Transverse colon (tissue), 4 donors: ENCODE data around the gene ADGRA1. TPM values are rescaled to one million over a fixed set of nuclear protein-coding genes. Genes with fewer than 3 reads are reported as not detected.

Source experiments
- DNase-seq: peaks from one replicate; pipeline ENCODE4 v3.0.0-alpha.2; 2019
- H3K27ac ChIP-seq, 4 donors: fragments of 200-600 bp; sonication (generic); 2 replicates each; pipeline ENCODE4 v1.5.1; 2016 to 2018; ENCODE audit warnings: inconsistent platforms in 4 of 4
- H3K27me3 ChIP-seq: fragments of 200-600 bp; sonication (generic); 2 replicates; pipeline ENCODE4 v1.5.1; 2017; ENCODE audit warnings: inconsistent platforms
- H3K36me3 ChIP-seq, 4 donors: fragments of 200-600 bp; sonication (generic); 2 replicates each; pipeline ENCODE4 v1.5.1; 2017 to 2019; ENCODE audit warnings: inconsistent platforms in 4 of 4
- H3K4me1 ChIP-seq, 4 donors: fragments of 200-600 bp; sonication (generic); 2 replicates each; pipeline ENCODE4 v1.5.1; 2017 to 2020; ENCODE audit warnings: inconsistent platforms in 4 of 4
- H3K4me3 ChIP-seq, 4 donors: fragments of 200-600 bp; sonication (generic); 1 replicate in 1 of 4; 2 replicates in 3 of 4; pipeline versions ENCODE4 v1.5.1 to v1.6.1; 2017 to 2019; ENCODE audit warnings: inconsistent platforms in 4 of 4
- H3K9me3 ChIP-seq, 2 donors: fragments of 200-600 bp; sonication (generic); 2 replicates each; pipeline ENCODE4 v1.5.1; 2017 to 2019; ENCODE audit warnings: inconsistent platforms in 2 of 2
- CTCF ChIP-seq, 5 experiments: fragments of 200-600 bp in 3 of 5; fragments of 450-650 bp in 2 of 5; sonication (generic) in 3 of 5; IDR thresholded peaks; 1 replicate in 2 of 5; 2 replicates in 3 of 5; pipeline ENCODE4 v1.5.1; 2016 to 2017; ENCODE audit warnings: antibody characterized with exemption in 5 of 5, inconsistent platforms in 3 of 5, mild to moderate bottlenecking in 2 of 5, moderate library complexity in 1 of 5
- EP300 ChIP-seq: sonication (generic); formaldehyde crosslinking; IDR thresholded peaks from one replicate; pipeline ENCODE4 v1.6.1; 2017; ENCODE audit warnings: antibody characterized with exemption, low read depth
- POLR2A ChIP-seq: fragments of 450-650 bp; IDR thresholded peaks from one replicate; pipeline ENCODE4 v1.6.1; 2016; ENCODE audit warnings: antibody characterized with exemption, mild to moderate bottlenecking, moderate library complexity
- POLR2AphosphoS5 ChIP-seq, 3 donors: sonication (generic); formaldehyde crosslinking; IDR thresholded peaks; one replicate each; pipeline ENCODE4 v1.6.1; 2016; ENCODE audit warnings: antibody characterized with exemption in 3 of 3
- WGBS, 2 donors: methylation state at CpG; one replicate each; pipeline ENCODE4 v1.1.5; 2018; ENCODE audit warnings: low coverage in 1 of 2; 5-methylcytosine and 5-hydroxymethylcytosine counted together
- in situ Hi-C, 4 donors: fragments of 200-750 bp; cut with MboI; loops; one replicate each; pipeline versions ENCODE4 v1.15.0 to v1.15.1; 2017; ENCODE audit warnings: low sequenced_read_pairs in 3 of 4, low pct_ligation_motif_present in 1 of 4, low pct_unique_long_range_greater_than_20kb in 1 of 4
- intact Hi-C: fragments of 100-400 bp; cut with DNase I; formaldehyde crosslinking; loops from one replicate; pipeline ENCODE4 v1.15.1; 2023; ENCODE audit warnings: low total_unique reads
- total RNA-seq, 4 donors: library from RNA; depleted of rRNA; stranded (reverse); fragments of >200 nt; gene quantifications; one replicate each; pipeline ENCODE4 v1.1.0, GENCODE V29; 2016

ADGRA1 gene
- total RNA-seq, 4 donors from 2014 or later = 0.16 TPM; not detected in 3

- H3K4me1 ChIP-seq = peaks cover 0 to 4% (median 0%) of the 10 kb centered on the region in 4 donors
- in situ Hi-C loops = loop anchor here in 2 of 4 donors (25.0 kb wide), 1 partner anchor 164 kb away; the partner anchor contains the start of gene CFAP46 (in 2 of the 2)
- no peak overlapping the region for H3K4me3 ChIP-seq
- H3K27ac ChIP-seq = no peak overlapping the region
- intact Hi-C loops = no loop called here
- no peak for DNase-seq
- H3K9me3 ChIP-seq = no peaks in the 10 kb centered on the region
- TF ChIP-seq EP300 (no peak), CTCF (IDR thresholded peaks at IDR 0.05) (no peak), POLR2AphosphoS5 (IDR thresholded peaks at IDR 0.05) (no peak), POLR2A (no peak)
- 30% methylated on average over 33 of the region's 37 CpGs; no CpG with 5 or more reads in 1 of the 2 donors for WGBS, 2 donors
- H3K36me3 ChIP-seq = no peaks in the 10 kb centered on the region
- peaks cover 51% of the 10 kb centered on the region for H3K27me3 ChIP-seq
These were observed 13.1 kb downstream of the ADGRA1 start for GRCh38 chr10:133100706-133101415.

- H3K4me3 ChIP-seq = no peak overlapping the region
- peaks cover 0 to 4% (median 0%) of the 10 kb centered on the region in 4 donors for H3K4me1 ChIP-seq
- H3K36me3 ChIP-seq = no peaks in the 10 kb centered on the region
- in situ Hi-C loops (loop anchor here in 2 of 4 donors (25.0 kb wide), 1 partner anchor 164 kb away; the partner anchor contains the start of gene CFAP46 (in 2 of the 2)), intact Hi-C loops (no loop called here)
- WGBS, 2 donors = 39% methylated on average over 16 of the region's 16 CpGs; no CpG with 5 or more reads in 1 of the 2 donors
- H3K9me3 ChIP-seq = no peaks in the 10 kb centered on the region
- H3K27ac ChIP-seq = no peak overlapping the region
- TF ChIP-seq POLR2AphosphoS5 (IDR thresholded peaks at IDR 0.05) = no peak
- TF ChIP-seq EP300 = no peak
- TF ChIP-seq CTCF (IDR thresholded peaks at IDR 0.05) = no peak
- no peak for TF ChIP-seq POLR2A
- peaks cover 46% of the 10 kb centered on the region for H3K27me3 ChIP-seq
- no peak for DNase-seq
These were observed 13.7 kb downstream of the ADGRA1 start for GRCh38 chr10:133101416-133101810.

GRCh38 chr10:133102415-133103095 is 14.8 kb downstream of the ADGRA1 start:
- Histone ChIP-seq H3K4me1 (peaks cover 0 to 4% (median 0%) of the 10 kb centered on the region in 4 donors), H3K9me3 (peaks cover 5 to 7% of the 10 kb centered on the region in 2 donors), H3K4me3 (no peak overlapping the region), H3K36me3 (no peaks in the 10 kb centered on the region), H3K27ac (no peak overlapping the region), H3K27me3 (peaks cover 40% of the 10 kb centered on the region)
- TF ChIP-seq POLR2A (no peak), EP300 (no peak), POLR2AphosphoS5 (IDR thresholded peaks at IDR 0.05) (no peak), CTCF (IDR thresholded peaks at IDR 0.05) (no peak)
- intact Hi-C loops = loop anchor here (1.0 kb wide), 1 partner anchor 48 kb away; no protein-coding TSS in a partner anchor
- in situ Hi-C loops = loop anchor here in 2 of 4 donors (25.0 kb wide), 1 partner anchor 165 kb away; the partner anchor contains the start of gene CFAP46 (in 2 of the 2)
- no peak for DNase-seq
- WGBS, 2 donors = 67% methylated on average over 8 of the region's 29 CpGs; no CpG with 5 or more reads in 1 of the 2 donors
